ENCODE data around the gene ZBTB34.

The ZBTB34 gene

GRCh38 chr9:126844085-126844484 lies 16.4 kb upstream of the ZBTB34 start:
- no peak for DNase-seq (ENCODE audit: low spot score)

GRCh38 chr9:126847051-126847450 lies 13.4 kb upstream of the ZBTB34 start:
- DNase-seq (ENCODE audit: low spot score) = no peak

- no peak for DNase-seq (ENCODE audit: low spot score)
These were observed 10.7 kb upstream of the ZBTB34 start for GRCh38 chr9:126849591-126850225.

GRCh38 chr9:126851286-126851880 lies 9.1 kb upstream of the ZBTB34 start:
- no peak for DNase-seq (ENCODE audit: low spot score)

- no peak for DNase-seq (ENCODE audit: low spot score)
These were observed 8.3 kb upstream of the ZBTB34 start for GRCh38 chr9:126852086-126852688.

- no peak for DNase-seq (ENCODE audit: low spot score)
These were observed 6.8 kb upstream of the ZBTB34 start for GRCh38 chr9:126853667-126854066.

- DNase-seq (ENCODE audit: low spot score) = no peak
These were observed 5.7 kb upstream of the ZBTB34 start for GRCh38 chr9:126854734-126855133.

- DNase-seq (ENCODE audit: low spot score) = no peak
These were observed 4.0 kb upstream of the ZBTB34 start for GRCh38 chr9:126856326-126856877.

GRCh38 chr9:126857261-126857960 lies 3.0 kb upstream of the ZBTB34 start:
- no peak for DNase-seq (ENCODE audit: low spot score)

GRCh38 chr9:126859111-126859510 lies 1.3 kb upstream of the ZBTB34 start:
- DNase-seq (ENCODE audit: low spot score) = no peak

GRCh38 chr9:126860757-126861466 lies 473 bp downstream of the ZBTB34 start:
- peak; percentile 33 for DNase-seq (ENCODE audit: low spot score)

- peak; percentile 55 for DNase-seq (ENCODE audit: low spot score)
These were observed 1.3 kb downstream of the ZBTB34 start for GRCh38 chr9:126861707-126862103.

GRCh38 chr9:126862104-126862761 lies 1.8 kb downstream of the ZBTB34 start:
- DNase-seq (ENCODE audit: low spot score) = peak; percentile 33

- no peak for DNase-seq (ENCODE audit: low spot score)
These were observed 4.3 kb downstream of the ZBTB34 start for GRCh38 chr9:126864771-126865170.

GRCh38 chr9:126869368-126869767 lies 8.9 kb downstream of the ZBTB34 start:
- DNase-seq (ENCODE audit: low spot score) = no peak

- DNase-seq (ENCODE audit: low spot score) = no peak
These were observed 12.1 kb downstream of the ZBTB34 start for GRCh38 chr9:126872516-126872915.

GRCh38 chr9:126874546-126875314 lies 14.3 kb downstream of the ZBTB34 start:
- no peak for DNase-seq (ENCODE audit: low spot score)

GRCh38 chr9:126875756-126876510 lies 15.5 kb downstream of the ZBTB34 start:
- no peak for DNase-seq (ENCODE audit: low spot score)

GRCh38 chr9:126876531-126876930 lies 16.1 kb downstream of the ZBTB34 start:
- no peak for DNase-seq (ENCODE audit: low spot score)

- DNase-seq (ENCODE audit: low spot score) = no peak
These were observed 17.0 kb downstream of the ZBTB34 start for GRCh38 chr9:126877418-126877817.
